Stomach smooth muscle (tissue), 2 donors: ENCODE measurements around the gene RABL6.

ENCODE experiments used
- H3K27ac ChIP-seq: one replicate; pipeline ENCODE4 v1.7.0; 2013; ENCODE audit warnings: mild to moderate bottlenecking, low read length, inconsistent platforms
- H3K27me3 ChIP-seq, 2 donors: one replicate each; pipeline ENCODE4 v1.7.0; 2013; ENCODE audit warnings: low read length in 2 of 2; ENCODE audit not compliant: insufficient read depth in 2 of 2, control insufficient read depth in 1 of 2
- H3K36me3 ChIP-seq, 2 donors: one replicate each; pipeline ENCODE4 v1.7.0; 2013; ENCODE audit warnings: low read length in 2 of 2; ENCODE audit not compliant: control insufficient read depth in 2 of 2, insufficient read depth in 2 of 2
- H3K4me1 ChIP-seq: one replicate; pipeline ENCODE4 v1.7.0; 2013; ENCODE audit warnings: low read length; ENCODE audit not compliant: control insufficient read depth, insufficient read depth
- H3K4me3 ChIP-seq, 2 donors: one replicate each; pipeline ENCODE4 v1.7.0; 2013; ENCODE audit warnings: low read length in 2 of 2
- H3K9ac ChIP-seq, 2 donors: one replicate each; pipeline ENCODE4 v1.7.0; 2013; ENCODE audit warnings: low read length in 2 of 2, mild to moderate bottlenecking in 1 of 2
- H3K9me3 ChIP-seq, 2 donors: one replicate each; pipeline ENCODE4 v1.7.0; 2013; ENCODE audit warnings: low read length in 2 of 2; ENCODE audit not compliant: control insufficient read depth in 2 of 2
- donor health status: healthy.
- donor health status: Pancreatic carcinoma.

Gene RABL6

DNA sequence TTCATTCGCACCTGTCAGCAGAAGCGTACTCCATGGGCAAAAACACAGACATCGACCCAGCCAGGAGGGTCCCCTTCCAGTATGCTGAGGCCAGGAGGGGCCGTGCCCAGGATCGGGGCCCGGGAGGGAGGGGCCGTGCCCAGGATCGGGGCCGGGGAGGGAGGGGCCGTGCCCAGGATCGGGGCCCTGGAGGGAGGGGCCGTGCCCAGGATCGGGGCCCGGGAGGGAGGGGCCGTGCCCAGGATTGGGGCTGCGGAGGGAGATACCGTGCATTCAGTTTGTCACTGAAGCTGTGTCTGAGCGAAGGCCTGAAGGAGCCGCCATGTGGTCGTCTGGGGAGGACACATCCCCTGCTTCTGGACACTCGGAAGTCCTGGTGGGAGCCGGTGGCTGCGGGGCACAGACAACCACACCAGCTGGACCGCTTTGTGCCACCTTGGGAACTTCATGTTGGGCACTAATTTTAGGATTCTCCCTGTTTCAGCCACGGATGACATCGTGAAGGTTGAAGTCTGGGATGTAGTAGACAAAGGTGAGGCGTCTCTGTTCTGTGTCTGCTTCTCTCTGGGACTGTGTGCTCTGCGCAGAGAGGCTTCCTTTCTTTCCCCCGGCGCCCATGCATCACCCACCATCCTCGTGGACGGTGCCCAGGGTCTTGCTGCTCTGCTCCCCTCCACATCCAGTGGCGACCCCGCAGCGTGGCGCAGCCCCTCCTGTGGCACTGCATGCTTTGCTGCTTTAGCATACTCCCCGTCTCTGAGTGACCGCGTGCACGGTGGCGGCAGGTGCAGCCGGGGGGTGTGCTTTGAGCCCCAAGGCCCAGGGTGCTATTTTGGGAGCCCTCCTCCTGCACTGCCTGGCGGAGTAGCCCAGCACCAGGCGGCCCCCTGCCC, 17.8 kb downstream of the RABL6 start:
- Histone ChIP-seq H3K4me3 (no peak overlapping the region), H3K9me3 (no peaks in the 10 kb centered on the region), H3K9ac (no peak overlapping the region), H3K4me1 (peaks cover 15% of the 10 kb centered on the region), H3K27me3 (no peaks in the 10 kb centered on the region), H3K36me3 (peaks cover 22 to 46% of the 10 kb centered on the region in 2 donors), H3K27ac (no peak overlapping the region)

- no peaks in the 10 kb centered on the region for H3K27me3 ChIP-seq
- no peak overlapping the region for H3K4me3 ChIP-seq
- no peak overlapping the region for H3K9ac ChIP-seq
- no peak overlapping the region for H3K27ac ChIP-seq
- peaks cover 9% of the 10 kb centered on the region for H3K4me1 ChIP-seq
- peaks cover 27 to 51% of the 10 kb centered on the region in 2 donors for H3K36me3 ChIP-seq
- H3K9me3 ChIP-seq = no peaks in the 10 kb centered on the region
Measured at GRCh38 chr9:136826188-136826541, 18.4 kb downstream of the RABL6 start.

- Histone ChIP-seq H3K9ac (no peak overlapping the region), H3K4me1 (peaks cover 2% of the 10 kb centered on the region), H3K36me3 (peaks cover 27 to 55% of the 10 kb centered on the region in 2 donors), H3K9me3 (no peaks in the 10 kb centered on the region), H3K4me3 (no peak overlapping the region), H3K27ac (no peak overlapping the region), H3K27me3 (no peaks in the 10 kb centered on the region)
Measured at GRCh38 chr9:136826703-136827582, 19.2 kb downstream of the RABL6 start.

DNA sequence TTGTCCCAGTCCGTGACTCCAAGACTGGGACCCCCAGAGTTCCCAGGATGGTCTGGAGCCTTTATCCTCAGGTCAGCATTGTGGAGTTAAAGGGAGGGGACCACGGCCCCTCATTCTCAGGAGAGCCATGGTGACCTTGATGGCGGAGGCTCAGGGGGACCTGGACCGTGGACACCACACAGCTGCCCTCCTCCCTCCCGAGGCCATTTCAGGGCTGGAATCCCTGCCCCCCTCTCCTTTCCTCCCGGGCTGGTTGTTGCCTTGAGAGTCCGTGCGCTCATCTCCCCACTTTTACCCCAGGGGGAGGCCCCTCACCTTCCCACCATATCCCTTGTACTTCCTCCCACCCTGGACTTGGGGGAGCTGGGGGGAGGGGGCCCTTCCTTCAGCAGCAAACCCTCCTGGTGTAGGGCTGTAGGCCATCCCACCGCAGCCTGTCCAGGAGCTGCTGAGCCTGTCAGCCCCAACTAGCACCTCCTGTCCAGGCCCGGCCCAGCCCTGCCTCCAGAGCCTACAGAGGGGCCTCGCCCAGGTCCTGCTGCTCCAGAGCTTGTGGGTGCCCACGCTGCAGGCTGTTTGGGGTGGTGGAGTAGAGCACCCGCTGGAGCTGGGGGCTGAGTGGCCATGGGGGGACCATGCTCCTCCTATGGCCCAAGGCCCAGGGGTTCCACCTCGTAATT, 20.2 kb downstream of the RABL6 start:
- Histone ChIP-seq H3K9ac (no peak overlapping the region), H3K4me3 (no peak overlapping the region), H3K27me3 (no peaks in the 10 kb centered on the region), H3K27ac (no peak overlapping the region), H3K9me3 (no peaks in the 10 kb centered on the region), H3K4me1 (no peaks in the 10 kb centered on the region), H3K36me3 (peaks cover 31 to 60% of the 10 kb centered on the region in 2 donors)

GRCh38 chr9:136828474-136829140, 20.9 kb downstream of the RABL6 start:
- no peak overlapping the region for H3K27ac ChIP-seq
- H3K36me3 ChIP-seq = peaks cover 31 to 57% of the 10 kb centered on the region in 2 donors
- H3K4me1 ChIP-seq = no peaks in the 10 kb centered on the region
- no peak overlapping the region for H3K4me3 ChIP-seq
- no peaks in the 10 kb centered on the region for H3K27me3 ChIP-seq
- H3K9me3 ChIP-seq = no peaks in the 10 kb centered on the region
- H3K9ac ChIP-seq = no peak overlapping the region

GRCh38 chr9:136829412-136829811, 21.7 kb downstream of the RABL6 start:
- Histone ChIP-seq H3K9ac (no peak overlapping the region), H3K4me1 (no peaks in the 10 kb centered on the region), H3K27ac (no peak overlapping the region), H3K36me3 (peaks cover 31 to 54% of the 10 kb centered on the region in 2 donors), H3K9me3 (no peaks in the 10 kb centered on the region), H3K4me3 (no peak overlapping the region), H3K27me3 (no peaks in the 10 kb centered on the region)

- H3K27me3 ChIP-seq = no peaks in the 10 kb centered on the region
- no peaks in the 10 kb centered on the region for H3K4me1 ChIP-seq
- H3K4me3 ChIP-seq = no peak overlapping the region
- no peak overlapping the region for H3K9ac ChIP-seq
- H3K27ac ChIP-seq = no peak overlapping the region
- H3K9me3 ChIP-seq = no peaks in the 10 kb centered on the region
- peaks cover 31 to 47% of the 10 kb centered on the region in 2 donors for H3K36me3 ChIP-seq
Measured at GRCh38 chr9:136829981-136830885, 22.5 kb downstream of the RABL6 start.

GRCh38 chr9:136831002-136831719, 23.4 kb downstream of the RABL6 start:
- no peak overlapping the region for H3K9ac ChIP-seq
- no peaks in the 10 kb centered on the region for H3K9me3 ChIP-seq
- H3K4me1 ChIP-seq = no peaks in the 10 kb centered on the region
- H3K27ac ChIP-seq = no peak overlapping the region
- H3K4me3 ChIP-seq = no peak overlapping the region
- no peaks in the 10 kb centered on the region for H3K27me3 ChIP-seq
- peaks cover 24 to 40% of the 10 kb centered on the region in 2 donors for H3K36me3 ChIP-seq

GRCh38 chr9:136831720-136832104, 24.0 kb downstream of the RABL6 start:
- peaks cover 22 to 35% of the 10 kb centered on the region in 2 donors for H3K36me3 ChIP-seq
- H3K9ac ChIP-seq = no peak overlapping the region
- no peaks in the 10 kb centered on the region for H3K27me3 ChIP-seq
- H3K4me1 ChIP-seq = no peaks in the 10 kb centered on the region
- H3K4me3 ChIP-seq = no peak overlapping the region
- H3K27ac ChIP-seq = no peak overlapping the region
- no peaks in the 10 kb centered on the region for H3K9me3 ChIP-seq
